ENCODE data around the gene LNX1.

DNA sequence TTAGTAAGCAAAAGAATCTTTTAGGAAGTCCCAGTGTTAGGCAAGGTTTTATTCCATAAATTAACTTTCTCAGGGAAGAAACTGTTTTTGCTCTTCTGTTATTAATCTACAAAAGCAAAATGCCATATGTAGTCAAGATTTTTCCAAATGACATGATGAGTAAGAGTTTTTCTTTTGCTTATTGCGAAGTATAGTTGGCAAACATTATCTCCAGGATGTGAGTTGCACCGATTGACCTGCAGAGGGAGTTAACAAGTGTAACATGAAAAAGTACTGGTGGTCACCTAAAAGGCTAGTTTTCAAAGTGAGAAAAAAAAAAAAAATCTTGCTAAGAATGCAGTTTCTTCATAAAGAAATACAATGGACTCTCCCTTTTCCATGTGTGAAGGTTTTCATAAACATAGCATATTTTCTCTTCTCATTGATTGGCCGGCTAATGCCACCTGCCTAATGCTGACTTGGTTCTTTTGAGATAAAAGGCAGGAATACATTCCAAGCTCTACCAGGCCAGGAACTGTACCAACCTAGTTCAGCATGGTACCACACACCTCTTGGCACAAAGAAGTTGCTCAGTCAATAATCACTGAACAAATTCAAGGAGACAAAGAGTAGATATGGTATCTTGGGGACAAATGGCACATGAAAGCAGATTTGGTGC lies 100.2 kb downstream of the LNX1 start:
- TF ChIP-seq EZH2 (IDR thresholded peaks at IDR 0.05; ENCODE audit: low read depth, low read length, severe bottlenecking) = no peak
- no peak for TF ChIP-seq CREB1 (IDR thresholded peaks at IDR 0.05)
- TF ChIP-seq BCL11A (IDR thresholded peaks at IDR 0.05; ENCODE audit: low read depth in 2 of 2, low read length in 2 of 2) = no peak
- no peak for TF ChIP-seq HDAC2 (IDR thresholded peaks at IDR 0.05; ENCODE audit: borderline replicate concordance in 1 of 2, low read depth in 2 of 2, low read length in 2 of 2)
- no peak for TF ChIP-seq POLR2AphosphoS5 (IDR thresholded peaks at IDR 0.05; ENCODE audit: low read depth, low read length)
- no peak for TF ChIP-seq EP300 (IDR thresholded peaks at IDR 0.05; ENCODE audit: borderline replicate concordance in 1 of 2, low read depth in 2 of 2, low read length in 2 of 2)
- TF ChIP-seq, protein P1, sequence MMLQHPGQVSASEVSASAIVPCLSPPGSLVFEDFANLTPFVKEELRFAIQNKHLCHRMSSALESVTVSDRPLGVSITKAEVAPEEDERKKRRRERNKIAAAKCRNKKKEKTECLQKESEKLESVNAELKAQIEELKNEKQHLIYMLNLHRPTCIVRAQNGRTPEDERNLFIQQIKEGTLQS (IDR thresholded peaks at IDR 0.05; ENCODE audit: insufficient read depth, low read depth, low read length) = no peak
- no peak for TF ChIP-seq TAF1 (IDR thresholded peaks at IDR 0.05; ENCODE audit: low read depth, low read length)
- no peak for TF ChIP-seq SUZ12 (IDR thresholded peaks at IDR 0.05; ENCODE audit: low read length)
- TF ChIP-seq, protein P2, sequence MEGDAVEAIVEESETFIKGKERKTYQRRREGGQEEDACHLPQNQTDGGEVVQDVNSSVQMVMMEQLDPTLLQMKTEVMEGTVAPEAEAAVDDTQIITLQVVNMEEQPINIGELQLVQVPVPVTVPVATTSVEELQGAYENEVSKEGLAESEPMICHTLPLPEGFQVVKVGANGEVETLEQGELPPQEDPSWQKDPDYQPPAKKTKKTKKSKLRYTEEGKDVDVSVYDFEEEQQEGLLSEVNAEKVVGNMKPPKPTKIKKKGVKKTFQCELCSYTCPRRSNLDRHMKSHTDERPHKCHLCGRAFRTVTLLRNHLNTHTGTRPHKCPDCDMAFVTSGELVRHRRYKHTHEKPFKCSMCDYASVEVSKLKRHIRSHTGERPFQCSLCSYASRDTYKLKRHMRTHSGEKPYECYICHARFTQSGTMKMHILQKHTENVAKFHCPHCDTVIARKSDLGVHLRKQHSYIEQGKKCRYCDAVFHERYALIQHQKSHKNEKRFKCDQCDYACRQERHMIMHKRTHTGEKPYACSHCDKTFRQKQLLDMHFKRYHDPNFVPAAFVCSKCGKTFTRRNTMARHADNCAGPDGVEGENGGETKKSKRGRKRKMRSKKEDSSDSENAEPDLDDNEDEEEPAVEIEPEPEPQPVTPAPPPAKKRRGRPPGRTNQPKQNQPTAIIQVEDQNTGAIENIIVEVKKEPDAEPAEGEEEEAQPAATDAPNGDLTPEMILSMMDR (IDR thresholded peaks at IDR 0.05; ENCODE audit: control extremely low read depth in 1 of 3, insufficient read depth in 1 of 3, low read depth in 1 of 3, low read length in 3 of 3) = peak in 2 of 3 experiments; percentile 31 to 62; a peak in 2 of 4 replicates
- TF ChIP-seq RFX5 (IDR thresholded peaks at IDR 0.05; ENCODE audit: borderline replicate concordance, low read depth, low read length) = no peak
- TF ChIP-seq POLR2A (IDR thresholded peaks at IDR 0.05; ENCODE audit: control extremely low read depth in 1 of 2, low read depth in 2 of 2, low read length in 2 of 2) = no peak
- TF ChIP-seq RXRA (IDR thresholded peaks at IDR 0.05; ENCODE audit: insufficient read depth, low read depth, low read length) = no peak
- TF ChIP-seq CBX5 (IDR thresholded peaks at IDR 0.05; ENCODE audit: low read depth, low read length) = no peak

Measured in H1 (cell line).